Small intestine (tissue), 7 donors: Measurements from ENCODE around the gene FBXW8. TPM values are rescaled to one million over a fixed set of nuclear protein-coding genes. Genes with fewer than 3 reads are reported as not detected.

Experiments
- DNase-seq, 2 donors: peaks; one replicate each; pipeline versions ENCODE4 v3.0.0 to v3.0.0-alpha.2; 2013
- FAIRE-seq: peaks from 2 replicates; lab custom pipeline; 2012; peaks lifted over from hg19 to GRCh38; lab: Jason Lieb, UNC
- H3K27ac ChIP-seq, 3 donors: one replicate each; pipeline ENCODE4 v1.5.1; 2013; ENCODE audit warnings: low read length in 2 of 3, mild to moderate bottlenecking in 2 of 3, control low read depth in 1 of 3, inconsistent platforms in 1 of 3, low read depth in 1 of 3, moderate library complexity in 1 of 3
- H3K27me3 ChIP-seq, 3 donors: one replicate each; pipeline ENCODE4 v1.6.1; 2013; ENCODE audit warnings: low read length in 3 of 3, inconsistent platforms in 1 of 3; ENCODE audit not compliant: control insufficient read depth in 3 of 3, insufficient read depth in 3 of 3
- H3K36me3 ChIP-seq, 3 donors: one replicate each; pipeline ENCODE4 v1.6.1; 2013; ENCODE audit warnings: low read length in 3 of 3, inconsistent platforms in 1 of 3, low read depth in 1 of 3, mild to moderate bottlenecking in 1 of 3, moderate library complexity in 1 of 3; ENCODE audit not compliant: control insufficient read depth in 3 of 3, insufficient read depth in 2 of 3
- H3K4me1 ChIP-seq, 3 donors: one replicate each; pipeline ENCODE4 v1.6.1; 2013; ENCODE audit warnings: low read length in 2 of 3, inconsistent platforms in 1 of 3, low read depth in 1 of 3, mild to moderate bottlenecking in 1 of 3, moderate library complexity in 1 of 3; ENCODE audit not compliant: control insufficient read depth in 3 of 3, insufficient read depth in 2 of 3
- H3K4me3 ChIP-seq, 3 donors: one replicate each; pipeline ENCODE4 v1.5.1; 2013; ENCODE audit warnings: low read length in 3 of 3, control low read depth in 1 of 3, inconsistent platforms in 1 of 3, low read depth in 1 of 3, mild to moderate bottlenecking in 1 of 3, moderate library complexity in 1 of 3
- H3K9me3 ChIP-seq, 2 donors: one replicate each; pipeline ENCODE4 v1.6.1; 2013; ENCODE audit warnings: low read depth in 1 of 2, low read length in 1 of 2; ENCODE audit not compliant: control insufficient read depth in 2 of 2, insufficient read depth in 1 of 2
- WGBS, 3 donors: extraction: QIAGEN DNeasy Blood & Tissue Kit; methylation state at CpG; one replicate each; pipeline ENCODE4 v1.1.7; 2013; 5-methylcytosine and 5-hydroxymethylcytosine counted together
- polyA plus RNA-seq, 4 donors: library from polyadenylated mRNA; stranded (reverse) in 3 of 4; unstranded in 1 of 4; fragments of 200-250 nt in 3 of 4; fragments of 120-200 nt in 1 of 4; gene quantifications; one replicate each; pipeline versions ENCODE4 v1.2.1 to v1.2.3, GENCODE V29; 2013
- donor health status: healthy with polysubstance abuse.
- donor health status: control.
- donor health status: control.
- donor health status: Bipolar disorder and iron deficiency.
- donor health status: healthy.

FBXW8 gene
- polyA plus RNA-seq, 4 donors, result 1.1 to 13.1 (median 3.5) TPM

DNA sequence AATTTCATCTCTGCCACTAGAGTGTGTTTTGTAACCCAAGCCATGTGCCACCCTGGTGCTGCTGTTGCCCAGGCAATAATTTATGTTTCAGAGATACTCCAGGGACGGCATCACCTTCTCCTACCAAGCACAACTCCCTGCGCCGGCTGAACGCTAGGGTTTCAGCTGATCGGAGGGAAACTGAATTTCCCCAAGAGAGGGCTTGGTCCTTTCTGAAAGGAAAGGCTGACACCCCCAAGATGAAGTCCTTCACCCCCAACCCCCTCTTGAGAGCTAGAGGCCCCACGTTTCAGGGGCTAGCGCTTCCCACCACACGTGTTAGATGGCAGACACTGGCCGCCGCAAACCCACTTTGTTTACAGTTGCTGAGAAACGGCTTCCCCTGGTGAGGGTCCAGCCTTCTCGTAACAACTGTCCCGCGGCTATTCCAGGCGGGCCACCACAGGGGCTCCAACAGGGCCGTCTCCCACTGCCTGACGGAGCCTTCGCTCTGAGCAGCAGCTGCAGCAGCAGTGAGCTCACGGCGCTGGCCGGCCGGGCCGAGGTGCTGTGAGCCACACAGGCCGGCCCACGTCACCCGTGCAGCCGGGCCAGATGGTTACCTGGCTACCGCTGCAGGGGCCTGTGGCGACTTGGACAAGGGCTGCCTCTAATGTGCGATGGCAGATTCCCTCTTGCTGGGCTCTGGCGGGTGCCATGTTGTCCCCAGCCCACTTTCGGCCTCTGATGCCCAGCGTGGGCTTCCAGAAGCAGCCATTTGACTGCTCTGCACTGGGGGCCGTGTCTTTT, 122.0 kb downstream of the FBXW8 start:
- Histone ChIP-seq H3K4me3 (no peak overlapping the region), H3K27me3 (peaks cover 1 to 26% (median 3%) of the 10 kb centered on the region in 3 donors), H3K9me3 (no peaks in the 10 kb centered on the region), H3K4me1 (peaks cover 0 to 16% (median 0%) of the 10 kb centered on the region in 3 donors), H3K27ac (no peak overlapping the region), H3K36me3 (peaks cover 0 to 17% (median 2%) of the 10 kb centered on the region in 3 donors)
- DNase-seq, result peak in 1 of 2 donors; percentile 20
- no peak for FAIRE-seq
- WGBS, 3 donors, result 38 to 48% (median 39%) methylated on average over 33 to 34 of the region's 34 CpGs

DNA sequence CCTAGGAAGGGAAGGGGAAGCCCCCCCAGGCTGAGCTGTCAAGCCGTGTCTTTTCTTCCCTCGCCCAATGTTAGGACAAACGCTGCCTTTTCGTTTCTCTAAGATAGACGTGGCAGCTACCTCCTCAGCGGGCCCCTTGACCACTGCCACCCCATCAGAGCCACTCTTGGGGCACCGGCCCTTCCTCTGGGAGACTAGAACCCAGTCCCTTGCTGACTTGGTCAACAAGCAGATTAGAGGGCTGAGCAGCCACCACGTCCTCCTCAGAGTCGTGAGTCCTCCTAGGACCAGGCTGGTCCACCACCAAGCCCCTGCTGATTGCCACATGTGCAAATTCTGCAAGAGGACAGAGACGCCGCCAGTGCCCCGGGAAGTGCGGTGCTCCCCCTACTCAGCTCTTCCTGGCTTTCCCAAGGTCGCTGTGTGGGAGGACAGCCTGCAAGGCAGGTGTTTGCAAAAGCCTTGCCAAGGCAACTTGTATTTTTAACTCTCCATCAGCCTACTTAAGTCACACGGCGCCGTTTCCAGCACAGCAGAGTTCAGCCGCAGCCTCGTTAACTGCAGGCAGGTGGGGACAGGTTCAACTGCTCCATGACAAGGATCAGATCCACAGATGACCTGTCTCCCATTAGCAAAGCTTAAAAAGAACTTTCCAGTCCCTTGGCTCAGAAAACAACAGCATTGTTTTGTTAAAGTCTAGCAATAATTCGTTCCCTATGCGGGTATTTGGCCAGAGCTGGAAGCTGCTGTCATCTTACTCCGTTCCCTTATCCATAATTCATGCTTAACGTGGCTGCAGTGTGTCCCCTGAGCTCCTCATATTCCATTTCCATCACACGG, 122.9 kb downstream of the FBXW8 start:
- FAIRE-seq (no peak), DNase-seq (no peak)
- Histone ChIP-seq H3K27ac (no peak overlapping the region), H3K36me3 (peaks cover 0 to 10% (median 2%) of the 10 kb centered on the region in 3 donors), H3K9me3 (no peaks in the 10 kb centered on the region), H3K4me3 (no peak overlapping the region), H3K4me1 (peaks cover 0 to 16% (median 0%) of the 10 kb centered on the region in 3 donors), H3K27me3 (peaks cover 1 to 26% (median 3%) of the 10 kb centered on the region in 3 donors)
- 33 to 66% (median 54%) methylated on average over 24 of the region's 24 CpGs for WGBS, 3 donors

DNA sequence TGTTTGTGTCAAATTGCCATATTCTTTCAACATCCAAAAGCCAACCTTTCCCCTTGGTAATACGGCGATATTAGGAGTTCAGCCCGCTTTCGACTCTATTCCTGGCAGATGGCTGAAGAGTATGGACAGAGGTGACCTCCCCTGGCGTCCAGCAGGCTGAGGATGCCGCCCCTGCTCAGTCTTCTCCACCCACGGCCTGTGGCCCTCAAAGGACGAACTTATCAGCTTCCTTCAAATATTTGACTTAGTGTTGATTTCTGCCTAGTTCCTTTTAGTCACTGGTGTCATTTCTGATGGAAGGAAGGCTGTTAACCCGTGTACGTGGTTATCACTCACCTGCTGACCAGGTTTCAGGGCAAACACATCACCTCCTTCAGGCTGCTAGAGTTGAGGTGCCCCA, 123.5 kb downstream of the FBXW8 start:
- 56 to 78% (median 65%) methylated on average over 10 of the region's 10 CpGs for WGBS, 3 donors
- Histone ChIP-seq H3K4me1 (peaks cover 0 to 16% (median 0%) of the 10 kb centered on the region in 3 donors), H3K4me3 (no peak overlapping the region), H3K36me3 (peaks cover 0 to 10% (median 0%) of the 10 kb centered on the region in 3 donors), H3K27ac (no peak overlapping the region), H3K9me3 (no peaks in the 10 kb centered on the region), H3K27me3 (peaks cover 1 to 26% (median 3%) of the 10 kb centered on the region in 3 donors)
- DNase-seq, result no peak
- FAIRE-seq, result no peak

DNA sequence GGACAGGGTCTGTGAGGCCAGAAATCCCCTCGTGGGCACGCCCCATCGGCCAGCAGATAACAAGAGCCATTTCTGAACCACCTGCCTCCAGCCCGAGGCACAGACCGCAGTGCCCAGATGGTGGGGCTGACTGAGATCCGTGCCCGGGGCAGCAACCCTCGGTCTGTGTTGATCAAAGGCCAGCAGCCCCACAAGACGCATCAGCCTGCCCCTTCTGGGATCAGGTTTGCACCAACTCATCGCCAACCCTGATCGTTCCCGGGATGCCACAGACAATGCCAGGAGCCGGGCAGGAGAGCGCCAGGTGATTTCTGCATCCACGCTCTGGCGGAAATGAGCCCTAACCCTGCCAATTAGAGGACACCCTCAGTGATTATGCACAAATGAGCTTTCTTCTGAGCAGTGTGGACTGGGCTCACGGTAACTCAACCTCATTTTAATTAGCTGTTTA, 124.0 kb downstream of the FBXW8 start:
- H3K36me3 ChIP-seq, result peaks cover 0 to 7% (median 0%) of the 10 kb centered on the region in 3 donors
- H3K9me3 ChIP-seq, result no peaks in the 10 kb centered on the region
- H3K4me1 ChIP-seq, result peaks cover 0 to 16% (median 0%) of the 10 kb centered on the region in 3 donors
- 47 to 84% (median 68%) methylated on average over 17 of the region's 17 CpGs for WGBS, 3 donors
- no peak overlapping the region for H3K27ac ChIP-seq
- no peak for DNase-seq
- FAIRE-seq, result no peak
- H3K27me3 ChIP-seq, result peaks cover 1 to 26% (median 3%) of the 10 kb centered on the region in 3 donors
- H3K4me3 ChIP-seq, result no peak overlapping the region

DNA sequence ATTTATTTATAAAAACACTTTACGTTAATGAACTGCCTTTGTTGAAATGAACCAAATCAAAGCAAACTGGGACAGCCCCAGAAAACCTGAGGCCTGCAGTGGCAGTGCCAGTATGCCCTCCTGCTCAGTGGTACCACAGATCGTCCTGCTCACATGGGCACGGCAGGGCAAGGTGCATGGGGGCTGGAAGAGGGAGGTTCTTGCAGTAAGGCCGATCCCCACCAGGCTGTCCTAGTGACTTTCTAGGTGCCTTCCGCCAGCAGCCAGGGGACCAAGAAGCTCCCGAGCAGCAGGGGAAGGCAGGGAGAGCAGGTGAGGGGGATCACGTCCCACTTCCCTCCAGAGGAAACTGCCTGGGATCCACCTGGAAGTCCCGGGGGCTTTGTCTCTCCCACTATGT, 124.5 kb downstream of the FBXW8 start:
- Histone ChIP-seq H3K36me3 (peaks cover 0 to 3% (median 0%) of the 10 kb centered on the region in 3 donors), H3K27me3 (peaks cover 1 to 26% (median 3%) of the 10 kb centered on the region in 3 donors), H3K4me3 (no peak overlapping the region), H3K9me3 (no peaks in the 10 kb centered on the region), H3K4me1 (peaks cover 0 to 16% (median 0%) of the 10 kb centered on the region in 3 donors), H3K27ac (no peak overlapping the region)
- FAIRE-seq (no peak), DNase-seq (no peak)
- 55 to 82% (median 79%) methylated on average over 7 to 8 of the region's 8 CpGs for WGBS, 3 donors

DNA sequence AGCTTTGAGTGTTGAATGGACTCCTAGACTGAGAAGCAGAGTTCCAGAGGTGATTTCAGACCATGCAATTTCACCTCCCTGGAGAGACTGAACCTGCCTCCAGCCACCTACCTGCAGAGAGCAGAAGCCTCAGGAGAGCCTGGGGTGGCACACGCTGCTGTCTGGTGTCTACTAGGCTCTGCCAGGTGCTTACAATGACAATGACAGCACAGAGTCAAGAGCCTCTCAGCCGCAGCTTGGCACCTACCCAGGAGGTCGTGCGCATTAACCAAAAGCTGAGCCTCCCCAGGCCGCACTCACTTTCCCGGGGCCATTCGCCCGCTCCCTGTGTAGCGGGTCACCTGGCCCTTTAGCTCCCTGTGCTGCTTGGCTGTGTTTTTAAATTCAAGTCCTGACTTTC, 125.3 kb downstream of the FBXW8 start:
- no peak for FAIRE-seq
- 78 to 90% (median 86%) methylated on average over 9 of the region's 9 CpGs for WGBS, 3 donors
- Histone ChIP-seq H3K4me3 (no peak overlapping the region), H3K27me3 (peaks cover 1 to 26% (median 3%) of the 10 kb centered on the region in 3 donors), H3K27ac (no peak overlapping the region), H3K4me1 (peaks cover 0 to 16% (median 0%) of the 10 kb centered on the region in 3 donors), H3K36me3 (peaks cover 0 to 2% (median 0%) of the 10 kb centered on the region in 3 donors), H3K9me3 (no peaks in the 10 kb centered on the region)
- DNase-seq, result no peak

DNA sequence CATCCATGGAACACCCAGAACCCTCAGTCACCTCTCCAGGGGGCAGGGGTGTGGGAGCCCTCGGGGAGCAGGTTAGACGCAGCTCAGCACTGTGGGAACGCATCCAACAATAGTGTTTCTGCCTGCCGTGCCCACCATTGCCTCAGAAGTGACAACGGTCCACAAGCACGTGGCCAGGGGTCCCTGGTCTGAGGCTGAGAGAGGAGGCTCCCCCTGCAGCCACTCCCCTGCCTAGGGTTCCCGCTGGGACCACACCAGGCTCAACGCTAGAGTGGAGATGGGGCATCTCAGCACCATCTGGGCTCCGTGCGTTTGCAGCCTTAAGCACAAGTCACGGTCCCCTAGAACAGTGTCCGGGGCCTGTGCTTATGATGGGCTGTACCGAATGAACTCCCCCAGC, 125.8 kb downstream of the FBXW8 start:
- DNase-seq, result no peak
- Histone ChIP-seq H3K9me3 (no peaks in the 10 kb centered on the region), H3K4me3 (no peak overlapping the region), H3K27ac (no peak overlapping the region), H3K27me3 (peaks cover 1 to 26% (median 3%) of the 10 kb centered on the region in 3 donors), H3K4me1 (peaks cover 0 to 16% (median 0%) of the 10 kb centered on the region in 3 donors), H3K36me3 (no peaks in the 10 kb centered on the region)
- FAIRE-seq, result no peak
- WGBS, 3 donors, result 86 to 91% (median 91%) methylated on average over 13 of the region's 13 CpGs
